Amniotic epithelial cell (primary cell): ENCODE data around the gene ILK.
A peak's percentile ranks its signal among the peaks of the same experiment; 100 is the strongest.

Source experiments
- DNase-seq: peaks from one replicate; pipeline ENCODE4 v3.0.0-alpha.2; 2010; ENCODE audit warnings: low read depth

The ILK gene

DNA sequence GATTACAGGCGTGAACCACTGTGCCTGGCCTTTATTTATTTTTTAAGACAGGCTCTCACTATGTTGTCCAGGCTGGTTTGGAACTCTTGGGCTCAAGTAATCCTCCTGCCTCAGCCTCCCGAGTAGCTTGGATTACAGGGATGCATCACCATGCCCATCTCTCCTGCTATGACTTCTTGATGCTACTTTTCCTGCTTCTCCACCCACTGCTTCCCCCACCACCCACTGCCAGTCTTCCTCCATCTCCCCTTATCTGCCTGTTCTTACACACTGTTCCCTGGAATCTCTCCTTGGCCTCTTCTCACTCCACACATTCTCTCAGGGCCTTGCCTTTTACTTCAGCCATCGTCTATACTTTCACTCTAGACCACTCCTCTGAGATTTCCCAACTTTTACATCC lies 32.9 kb downstream of the ILK start:
- no peak for DNase-seq

- peak; percentile 25 for DNase-seq
Observed at GRCh38 chr11:6637871-6638270, 34.3 kb downstream of the ILK start.

- DNase-seq, result no peak
Observed at GRCh38 chr11:6638429-6638828, 34.9 kb downstream of the ILK start.

DNA sequence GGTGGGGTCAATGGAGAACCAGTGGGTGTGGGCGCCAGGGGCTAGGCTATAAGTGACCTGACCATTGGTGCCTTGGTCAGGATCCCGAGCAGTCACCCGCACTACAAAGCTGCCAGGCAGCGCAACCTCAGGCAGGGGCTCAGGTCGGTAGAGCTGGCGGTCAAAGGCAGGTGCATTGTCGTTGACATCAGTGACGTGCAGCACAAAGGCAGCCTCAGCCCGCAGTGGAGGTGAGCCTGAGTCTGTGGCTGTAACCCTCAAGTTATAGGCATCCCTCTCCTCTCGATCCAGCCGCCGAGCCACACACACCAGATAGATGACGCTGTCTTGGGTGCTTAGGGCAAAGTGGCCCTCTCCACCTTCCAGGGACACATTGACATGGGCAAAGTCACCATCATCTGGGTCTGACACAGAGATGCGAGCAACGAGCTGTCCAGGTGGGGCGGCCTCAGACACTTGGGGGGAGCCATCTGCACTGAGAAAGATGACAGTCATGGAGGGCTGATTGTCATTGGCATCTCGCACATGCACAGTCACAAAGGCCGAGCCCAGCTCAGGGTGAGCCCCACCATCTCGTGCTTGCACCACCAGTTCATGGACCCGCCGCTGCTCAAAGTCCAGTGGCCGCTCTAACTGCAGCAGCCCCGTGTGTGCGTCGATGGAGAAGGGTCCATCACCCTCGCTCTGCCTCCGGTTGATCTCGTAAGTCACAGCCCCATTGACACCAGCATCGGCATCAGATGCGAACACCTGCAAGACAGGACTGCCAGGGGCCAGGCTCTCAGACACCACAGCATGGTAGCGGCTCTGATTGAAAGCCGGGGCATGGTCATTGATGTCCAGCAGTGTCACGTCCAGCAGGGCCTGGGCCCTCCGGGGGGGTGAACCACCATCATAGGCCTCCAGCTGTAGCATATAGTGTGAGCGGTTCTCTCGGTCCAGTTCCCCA lies 36.7 kb downstream of the ILK start:
- no peak for DNase-seq

- no peak for DNase-seq
Observed at GRCh38 chr11:6640985-6641701, 37.6 kb downstream of the ILK start.

DNA sequence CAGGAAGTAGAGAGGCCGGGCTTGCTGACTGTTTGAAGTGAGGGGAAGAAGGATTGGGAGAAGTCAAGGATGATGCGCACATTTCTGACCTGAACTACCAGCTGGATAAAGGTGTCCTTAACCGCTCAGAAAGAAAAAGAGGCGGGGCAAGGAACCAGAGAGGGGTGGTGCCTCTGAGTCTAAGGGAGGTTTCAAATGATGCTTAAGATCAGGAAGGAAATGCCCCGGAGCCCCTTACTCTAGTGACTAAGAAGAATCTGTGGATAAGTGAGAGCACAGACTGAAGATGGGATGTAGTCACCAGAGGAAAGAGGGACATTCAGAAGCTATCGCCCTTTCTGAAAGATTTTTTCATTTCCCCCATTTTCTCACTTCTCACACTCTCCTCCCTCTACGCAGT lies 39.4 kb downstream of the ILK start:
- no peak for DNase-seq

GRCh38 chr11:6646071-6646470 lies 42.5 kb downstream of the ILK start:
- peak; percentile 22 for DNase-seq

- DNase-seq, result no peak
Observed at GRCh38 chr11:6646576-6646917, 43.0 kb downstream of the ILK start.

GRCh38 chr11:6646918-6647679 lies 43.5 kb downstream of the ILK start:
- no peak for DNase-seq

DNA sequence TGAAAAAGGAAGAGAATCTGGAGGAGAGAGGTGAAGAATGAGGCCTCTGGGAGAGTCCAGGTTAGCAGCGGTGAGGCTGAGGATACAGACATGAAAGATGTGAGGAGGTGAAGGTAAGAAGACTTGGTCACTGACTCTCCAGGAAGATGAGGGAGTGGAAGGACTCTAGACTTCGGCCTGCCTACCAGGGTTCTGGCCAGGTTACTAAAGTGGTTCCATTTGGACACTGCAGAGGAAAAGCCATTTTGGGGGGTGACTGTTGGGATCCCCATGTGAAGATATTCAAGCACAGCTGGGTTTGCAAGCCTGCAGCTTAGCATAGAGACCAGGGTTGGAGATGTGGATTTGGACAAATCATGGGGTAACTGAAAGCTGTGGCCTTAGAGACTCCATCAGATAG lies 44.3 kb downstream of the ILK start:
- no peak for DNase-seq

DNA sequence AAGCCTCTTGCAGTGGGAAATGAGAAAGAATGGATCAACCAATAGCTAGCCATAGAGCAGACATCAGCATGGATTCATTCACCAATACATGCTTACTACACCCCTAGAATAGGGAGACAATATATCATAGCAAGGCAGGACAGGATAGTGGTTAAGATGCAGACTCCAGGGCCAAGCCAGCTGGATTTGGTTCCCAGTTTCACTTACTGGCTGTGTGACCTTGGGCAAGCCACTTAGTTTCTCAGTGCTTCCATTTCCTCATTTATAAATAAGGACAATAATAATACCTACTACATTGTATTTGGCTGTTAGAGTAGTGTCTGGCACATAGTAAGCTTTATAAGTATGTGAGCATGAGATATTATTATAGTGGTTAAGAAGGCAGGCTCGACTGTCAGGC lies 44.9 kb downstream of the ILK start:
- DNase-seq, result no peak

- no peak for DNase-seq
Observed at GRCh38 chr11:6650104-6650503, 46.5 kb downstream of the ILK start.

- no peak for DNase-seq
Observed at GRCh38 chr11:6650980-6651379, 47.4 kb downstream of the ILK start.

DNA sequence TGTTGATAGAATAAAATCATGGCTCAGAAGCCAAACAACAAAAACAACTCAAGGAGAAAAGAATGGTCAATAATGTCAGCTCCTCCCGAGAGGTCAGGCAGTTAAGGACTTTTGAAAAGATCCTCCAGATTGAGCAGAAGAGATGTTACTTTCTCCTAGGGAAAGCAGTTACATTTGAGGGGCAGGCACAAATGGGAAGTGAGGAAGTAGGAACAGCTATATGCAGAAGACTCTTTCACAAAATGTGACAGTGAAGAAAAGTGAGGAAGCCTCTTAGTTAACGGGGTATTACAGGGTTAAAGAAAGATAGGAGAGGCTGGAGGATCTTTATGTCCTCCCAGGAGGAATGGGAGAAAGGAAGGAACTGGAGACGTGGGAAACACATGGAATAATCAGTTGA lies 48.6 kb downstream of the ILK start:
- no peak for DNase-seq

DNA sequence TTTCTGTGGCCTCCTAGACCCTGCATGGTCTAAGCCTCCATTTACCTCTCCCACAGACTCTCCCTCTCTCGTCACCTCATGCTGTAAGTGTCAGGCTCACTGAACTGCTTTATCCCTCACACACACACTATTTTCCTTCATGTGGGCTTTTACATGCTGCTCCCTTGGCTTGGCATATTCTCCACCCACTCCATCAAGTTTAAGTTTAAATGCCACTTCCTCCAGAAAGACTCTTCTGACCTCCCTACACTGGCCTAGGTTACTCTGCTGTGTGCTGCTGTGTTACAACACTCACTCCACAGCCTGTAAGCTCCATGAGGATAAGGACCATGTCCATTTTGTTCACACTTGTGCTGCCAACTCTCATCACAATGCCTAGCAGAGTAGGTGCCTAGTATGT lies 49.5 kb downstream of the ILK start:
- DNase-seq, result no peak

DNA sequence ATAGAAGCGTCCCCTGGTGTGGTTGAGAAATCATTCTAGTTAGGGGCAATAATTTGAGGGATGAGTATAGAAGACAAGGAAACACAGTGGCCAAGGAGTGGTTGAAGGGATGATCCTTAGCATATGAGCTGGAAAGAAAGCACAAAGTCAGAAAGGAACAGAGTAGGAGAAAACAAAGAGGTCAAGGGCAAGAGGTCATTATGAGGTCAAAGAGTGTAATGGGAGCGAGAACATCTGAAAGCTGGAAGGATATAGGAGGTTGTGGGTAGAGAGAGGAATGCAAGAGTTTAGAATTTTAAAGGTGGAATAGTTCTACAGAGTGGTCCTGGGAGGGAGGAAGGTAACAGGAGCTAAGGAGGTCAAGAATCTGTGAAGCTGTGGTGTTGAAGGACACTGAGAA lies 50.1 kb downstream of the ILK start:
- no peak for DNase-seq

DNA sequence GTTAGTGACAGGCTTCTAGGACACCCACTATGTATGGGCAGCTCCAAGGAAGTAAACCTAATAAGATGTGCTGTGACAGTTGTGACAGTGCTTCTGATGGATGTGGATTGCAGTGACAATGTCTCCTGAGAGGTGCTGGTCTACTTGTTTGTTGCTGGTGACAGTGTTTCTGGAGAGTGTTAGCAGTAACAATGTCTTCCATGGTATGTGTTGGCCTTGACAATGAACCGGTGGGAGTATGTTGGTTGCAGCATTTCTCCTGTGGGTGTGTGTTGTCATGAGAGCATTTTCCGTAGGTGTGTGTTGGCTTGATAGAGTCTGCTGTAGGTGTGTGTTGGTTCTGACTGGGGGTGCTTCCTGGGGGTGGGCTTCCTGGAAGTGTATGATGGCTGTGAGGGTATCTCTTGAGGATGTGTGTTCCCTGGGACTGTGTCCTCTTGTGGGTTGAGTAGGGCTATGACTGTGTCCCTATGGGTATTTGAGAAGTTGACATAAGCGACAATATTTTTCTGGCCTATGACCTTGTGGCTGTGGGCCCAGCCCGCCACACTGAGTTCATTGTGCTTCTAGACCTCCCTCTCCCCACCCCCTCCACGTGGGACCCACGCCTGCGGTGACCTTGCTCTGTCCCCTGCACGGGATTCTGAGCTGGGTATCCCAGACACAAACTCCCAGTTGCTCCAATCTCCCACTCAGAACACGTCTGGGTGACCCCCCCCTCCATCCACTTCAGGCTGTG lies 50.9 kb downstream of the ILK start:
- DNase-seq, result no peak

- no peak for DNase-seq
Observed at GRCh38 chr11:6655020-6655789, 51.6 kb downstream of the ILK start.

DNA sequence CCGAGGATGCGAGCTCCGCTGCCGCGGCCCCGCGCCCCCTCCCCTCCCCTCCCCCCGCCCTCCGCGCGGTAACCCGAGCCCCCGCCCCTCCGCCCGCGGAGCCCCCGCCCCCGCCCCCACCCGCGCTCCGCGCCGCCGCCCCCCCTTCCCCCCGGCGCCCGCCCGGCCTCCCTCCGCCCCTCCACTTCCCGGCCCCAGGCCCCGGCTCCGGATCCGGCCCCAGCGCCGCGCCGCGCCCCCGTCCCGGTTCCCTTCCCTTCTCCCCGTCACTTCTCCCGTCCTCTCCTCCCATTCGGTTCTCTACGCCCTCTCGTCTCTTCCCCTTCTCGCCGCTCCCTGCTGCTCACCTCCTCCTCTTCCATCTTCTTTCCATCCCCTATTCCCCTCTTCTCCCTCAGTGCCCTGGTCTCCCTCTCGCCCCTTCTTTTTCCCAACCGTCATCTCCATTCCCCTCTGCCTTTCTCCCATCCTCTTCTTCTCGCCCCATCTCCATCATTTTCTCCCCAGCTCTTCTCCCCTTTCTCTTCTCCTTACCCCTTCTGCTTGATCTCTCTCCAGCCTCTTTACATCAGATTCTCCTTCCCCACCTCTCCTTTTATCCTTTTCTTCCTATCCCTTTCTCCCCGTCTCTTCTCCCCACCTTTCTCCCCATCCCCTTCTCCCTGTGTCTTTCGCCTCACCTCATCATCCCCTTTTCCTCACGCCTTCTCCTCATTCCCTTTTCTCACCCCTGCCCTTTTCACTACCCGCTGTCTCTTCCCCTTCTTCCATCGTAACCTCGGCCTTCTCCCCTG lies 52.4 kb downstream of the ILK start, which contains the start of gene DCHS1:
TSS of gene DCHS1 (minus strand) at position 20 of the 794 bp plus-strand sequence. CDS start 14,196 bp downstream, outside the sequence.
- no peak for DNase-seq

GRCh38 chr11:6656584-6656915 lies 53.0 kb downstream of the ILK start:
- no peak for DNase-seq
